Measurements from ENCODE around the gene ALDH4A1.

ALDH4A1 gene

DNA sequence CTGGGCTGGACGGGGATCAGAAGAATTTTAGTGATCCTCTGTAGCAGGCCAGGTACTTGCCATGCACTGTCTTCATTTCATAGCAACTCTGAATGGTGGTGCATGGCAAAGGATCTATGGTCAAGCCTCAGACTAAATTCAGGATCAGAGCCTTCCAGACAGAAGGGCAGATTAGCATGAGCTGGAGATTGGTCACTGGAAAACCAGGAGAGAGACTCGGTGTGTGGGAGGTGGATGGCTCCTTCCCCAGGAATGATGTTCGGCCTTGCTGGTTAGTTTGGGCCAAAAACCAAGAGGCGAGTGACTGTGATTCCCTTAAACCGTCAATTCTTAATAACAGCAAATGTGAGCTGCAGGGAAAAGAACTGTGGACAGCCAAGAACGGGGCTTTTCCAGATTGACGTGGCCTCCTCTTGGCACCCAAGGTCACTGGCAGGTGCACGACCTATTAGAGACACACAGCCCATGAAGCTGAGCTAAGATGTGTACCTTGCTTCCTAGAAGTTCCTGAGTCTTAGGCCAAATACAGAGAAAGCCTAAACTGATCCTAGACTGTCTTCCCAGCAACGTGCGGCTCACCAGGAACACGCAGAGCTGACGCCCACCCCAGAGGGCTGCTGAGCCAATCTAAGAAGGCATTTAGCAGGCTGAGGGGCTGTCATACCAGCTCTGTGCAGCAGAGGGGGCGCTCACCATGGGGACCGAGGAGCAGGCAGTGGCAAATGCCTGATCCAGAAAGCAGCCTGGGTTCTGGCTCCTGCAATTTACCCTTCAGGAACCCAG is 18.5 kb downstream of the ALDH4A1 start:
- no peak for DNase-seq (ENCODE audit: low read depth)
- no peak overlapping the region for H3K4me3 ChIP-seq (ENCODE audit: low read depth, low read length)
- TF ChIP-seq, protein P1, sequence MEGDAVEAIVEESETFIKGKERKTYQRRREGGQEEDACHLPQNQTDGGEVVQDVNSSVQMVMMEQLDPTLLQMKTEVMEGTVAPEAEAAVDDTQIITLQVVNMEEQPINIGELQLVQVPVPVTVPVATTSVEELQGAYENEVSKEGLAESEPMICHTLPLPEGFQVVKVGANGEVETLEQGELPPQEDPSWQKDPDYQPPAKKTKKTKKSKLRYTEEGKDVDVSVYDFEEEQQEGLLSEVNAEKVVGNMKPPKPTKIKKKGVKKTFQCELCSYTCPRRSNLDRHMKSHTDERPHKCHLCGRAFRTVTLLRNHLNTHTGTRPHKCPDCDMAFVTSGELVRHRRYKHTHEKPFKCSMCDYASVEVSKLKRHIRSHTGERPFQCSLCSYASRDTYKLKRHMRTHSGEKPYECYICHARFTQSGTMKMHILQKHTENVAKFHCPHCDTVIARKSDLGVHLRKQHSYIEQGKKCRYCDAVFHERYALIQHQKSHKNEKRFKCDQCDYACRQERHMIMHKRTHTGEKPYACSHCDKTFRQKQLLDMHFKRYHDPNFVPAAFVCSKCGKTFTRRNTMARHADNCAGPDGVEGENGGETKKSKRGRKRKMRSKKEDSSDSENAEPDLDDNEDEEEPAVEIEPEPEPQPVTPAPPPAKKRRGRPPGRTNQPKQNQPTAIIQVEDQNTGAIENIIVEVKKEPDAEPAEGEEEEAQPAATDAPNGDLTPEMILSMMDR (IDR thresholded peaks at IDR 0.05; ENCODE audit: low read depth, low read length, missing control alignments) = peak; percentile 98
- in situ Hi-C loops (cut with HindIII; ENCODE audit: low sequenced_read_pairs) = no loop called here

DNA sequence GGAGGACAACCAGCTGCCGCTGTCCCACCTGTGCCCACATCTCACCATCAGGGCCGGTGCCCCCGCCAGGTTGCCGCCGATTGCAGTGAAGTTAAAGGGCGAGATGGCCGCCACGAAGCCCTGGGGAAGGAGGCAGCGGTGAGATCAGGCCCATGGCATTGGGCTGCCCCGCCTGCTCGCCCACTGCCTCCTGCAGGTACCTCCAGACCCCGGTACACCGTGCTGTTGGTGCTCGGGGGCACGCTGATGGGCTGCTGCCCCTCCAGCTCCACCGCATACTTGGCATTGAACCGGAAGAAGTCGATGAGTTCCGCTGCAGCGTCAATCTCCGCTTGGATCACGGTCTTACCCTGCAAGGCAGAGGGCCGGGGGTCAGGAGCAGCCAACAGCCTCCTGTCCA is 19.3 kb downstream of the ALDH4A1 start:
- in situ Hi-C loops (cut with HindIII; ENCODE audit: low sequenced_read_pairs) = no loop called here
- TF ChIP-seq, protein P1 (IDR thresholded peaks at IDR 0.05; ENCODE audit: low read depth, low read length, missing control alignments) = no peak

DNA sequence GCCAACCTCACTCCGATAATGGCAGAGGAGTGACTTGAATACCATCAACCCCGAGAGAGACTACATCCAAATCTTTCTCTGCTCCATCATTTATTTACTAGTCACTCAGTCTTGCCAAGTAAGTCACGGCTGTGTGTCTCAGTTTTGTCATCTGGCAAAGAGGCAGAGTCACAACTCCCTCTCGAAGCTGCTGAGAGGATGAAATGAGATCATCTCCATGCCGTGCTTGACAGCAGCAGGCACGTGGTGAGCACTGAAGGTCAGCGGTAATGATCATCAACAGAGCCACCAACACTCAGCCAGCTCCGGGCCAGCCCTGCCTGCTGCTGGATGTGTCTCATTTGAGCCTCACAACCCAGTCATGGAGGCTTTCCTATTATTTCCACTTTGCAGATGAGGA is 19.9 kb downstream of the ALDH4A1 start:
- no peak for DNase-seq (ENCODE audit: low read depth)
- H3K4me3 ChIP-seq (ENCODE audit: low read depth, low read length) = no peak overlapping the region
- TF ChIP-seq, protein P1 (IDR thresholded peaks at IDR 0.05; ENCODE audit: low read depth, low read length, missing control alignments) = no peak
- in situ Hi-C loops (cut with HindIII; ENCODE audit: low sequenced_read_pairs) = no loop called here

More for the DNA sequence above, 19.3 kb downstream of the ALDH4A1 start:
- no peak for DNase-seq (ENCODE audit: low read depth)
- H3K4me3 ChIP-seq (ENCODE audit: low read depth, low read length) = no peak overlapping the region

DNA sequence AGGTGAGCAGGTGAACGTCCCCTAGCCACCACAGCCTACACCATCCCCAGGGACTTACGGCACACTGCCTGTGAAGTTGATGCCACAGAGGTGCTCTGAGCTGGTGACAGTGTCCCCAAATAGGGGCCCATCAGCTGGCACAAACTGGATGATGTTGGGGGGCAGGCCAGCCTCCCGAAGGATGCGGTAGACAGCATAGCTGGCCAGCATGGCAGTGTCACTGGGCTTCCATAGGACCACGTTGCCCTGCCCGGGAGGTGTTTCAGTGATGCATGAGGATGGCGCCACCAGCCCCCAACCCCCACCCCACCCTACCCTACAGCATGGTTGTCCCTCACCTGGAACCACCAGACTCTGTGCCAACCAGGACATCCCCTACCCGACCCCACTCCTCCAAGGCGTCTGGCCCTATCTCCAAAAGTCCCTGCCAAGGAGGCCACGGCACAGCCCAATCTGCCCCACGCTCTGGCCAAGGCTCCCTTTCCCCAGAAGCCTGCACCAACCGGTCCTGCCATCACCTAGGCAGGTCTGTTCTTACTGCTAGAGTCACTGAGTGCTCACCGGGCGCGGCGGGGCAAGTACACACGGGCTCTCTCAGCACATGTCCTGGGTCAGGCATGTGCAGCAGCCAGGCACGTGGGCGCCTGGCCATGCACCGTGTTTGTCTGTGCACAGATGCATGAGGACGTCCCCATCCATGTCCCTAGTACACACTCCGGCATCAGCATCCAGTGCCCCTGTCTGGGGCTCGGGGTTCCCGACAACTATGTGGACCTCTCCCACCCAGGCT is 20.5 kb downstream of the ALDH4A1 start:
- no peak overlapping the region for H3K4me3 ChIP-seq (ENCODE audit: low read depth, low read length)
- TF ChIP-seq, protein P1 (IDR thresholded peaks at IDR 0.05; ENCODE audit: low read depth, low read length, missing control alignments) = no peak
- in situ Hi-C loops (cut with HindIII; ENCODE audit: low sequenced_read_pairs) = no loop called here
- no peak for DNase-seq (ENCODE audit: low read depth)

DNA sequence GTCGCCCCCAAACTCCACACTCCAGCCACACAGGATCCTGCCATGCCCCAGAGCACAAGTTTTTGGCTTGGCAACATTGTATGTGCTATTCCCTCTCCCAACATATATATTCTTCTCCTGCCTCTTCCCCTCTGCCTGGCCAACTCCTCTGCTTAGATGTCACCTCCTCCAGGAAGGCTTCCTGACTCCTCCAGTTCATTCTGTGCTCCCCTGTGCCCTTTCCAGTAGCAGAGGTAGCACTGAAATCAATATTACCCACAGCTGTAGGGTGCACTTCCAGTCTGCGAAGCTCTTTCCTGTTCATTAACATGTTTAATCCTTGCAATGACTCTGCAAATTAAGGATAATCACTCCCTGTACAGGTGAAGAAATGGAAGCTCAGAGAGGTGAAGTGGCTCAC is 21.2 kb downstream of the ALDH4A1 start:
- TF ChIP-seq, protein P1 (IDR thresholded peaks at IDR 0.05; ENCODE audit: low read depth, low read length, missing control alignments) = no peak
- in situ Hi-C loops (cut with HindIII; ENCODE audit: low sequenced_read_pairs) = no loop called here
- no peak for DNase-seq (ENCODE audit: low read depth)
- H3K4me3 ChIP-seq (ENCODE audit: low read depth, low read length) = no peak overlapping the region

DNA sequence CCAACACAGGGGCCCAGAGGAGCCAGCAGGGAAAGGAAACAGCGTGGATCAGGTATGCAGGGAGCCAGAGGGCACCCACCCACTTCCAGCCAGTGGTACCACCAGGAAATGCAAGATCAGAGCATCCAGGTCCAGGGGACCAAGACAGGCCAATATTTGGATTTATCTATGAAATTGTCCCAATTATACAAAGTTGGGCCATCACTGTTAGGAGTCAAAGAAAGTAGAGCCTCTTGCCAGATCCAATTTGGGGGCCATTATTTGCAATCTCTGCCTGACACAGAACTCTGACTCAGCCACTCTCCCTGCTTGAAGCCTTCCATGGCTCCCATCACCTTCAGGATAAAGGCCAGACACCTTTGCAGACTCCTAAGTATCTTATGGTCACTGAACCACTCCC is 21.8 kb downstream of the ALDH4A1 start:
- TF ChIP-seq, protein P1 (IDR thresholded peaks at IDR 0.05; ENCODE audit: low read depth, low read length, missing control alignments) = no peak
- H3K4me3 ChIP-seq (ENCODE audit: low read depth, low read length) = no peak overlapping the region
- in situ Hi-C loops (cut with HindIII; ENCODE audit: low sequenced_read_pairs) = no loop called here
- DNase-seq (ENCODE audit: low read depth) = no peak

Measured in astrocyte of the cerebellum (primary cell).